Esophagus muscularis mucosa (tissue), 3 donors: Measurements from ENCODE around the gene FGF9.

ENCODE experiments used
- CTCF ChIP-seq, 3 experiments: fragments of 200-600 bp in 2 of 3; fragments of 450-650 bp in 1 of 3; sonication (generic) in 2 of 3; IDR thresholded peaks; one replicate each; pipeline ENCODE4 v1.5.1; 2017 to 2019; ENCODE audit warnings: antibody characterized with exemption in 3 of 3, mild to moderate bottlenecking in 2 of 3, moderate library complexity in 1 of 3
- POLR2A ChIP-seq: fragments of 450-650 bp; IDR thresholded peaks from one replicate; pipeline ENCODE4 v1.6.1; 2017; ENCODE audit warnings: antibody characterized with exemption, moderate library complexity, mild to moderate bottlenecking, low read depth

- TF ChIP-seq CTCF (IDR thresholded peaks at IDR 0.05) (peak in 1 of 3 experiments; percentile 4), POLR2A (no peak)
Observed at GRCh38 chr13:21670883-21671619, at the start of gene FGF9.
